NCI-H2029 treated with DMSO at 0.1 percent for 48 hours (cell line): ENCODE measurements around the gene PRR36.

Experiments used
- DNase-seq: peaks from one replicate; lab custom pipeline; 2025; lab: John Stamatoyannopoulos, UW

PRR36 gene

GRCh38 chr19:7871437-7872305 is 2.5 kb downstream of the PRR36 start:
- DNase-seq, result peak; percentile 90

- no peak for DNase-seq
Observed at GRCh38 chr19:7870571-7871436, 3.4 kb downstream of the PRR36 start.

GRCh38 chr19:7869910-7870511 is 4.2 kb downstream of the PRR36 start:
- no peak for DNase-seq

- no peak for DNase-seq
Observed at GRCh38 chr19:7869453-7869909, 4.7 kb downstream of the PRR36 start.

DNA sequence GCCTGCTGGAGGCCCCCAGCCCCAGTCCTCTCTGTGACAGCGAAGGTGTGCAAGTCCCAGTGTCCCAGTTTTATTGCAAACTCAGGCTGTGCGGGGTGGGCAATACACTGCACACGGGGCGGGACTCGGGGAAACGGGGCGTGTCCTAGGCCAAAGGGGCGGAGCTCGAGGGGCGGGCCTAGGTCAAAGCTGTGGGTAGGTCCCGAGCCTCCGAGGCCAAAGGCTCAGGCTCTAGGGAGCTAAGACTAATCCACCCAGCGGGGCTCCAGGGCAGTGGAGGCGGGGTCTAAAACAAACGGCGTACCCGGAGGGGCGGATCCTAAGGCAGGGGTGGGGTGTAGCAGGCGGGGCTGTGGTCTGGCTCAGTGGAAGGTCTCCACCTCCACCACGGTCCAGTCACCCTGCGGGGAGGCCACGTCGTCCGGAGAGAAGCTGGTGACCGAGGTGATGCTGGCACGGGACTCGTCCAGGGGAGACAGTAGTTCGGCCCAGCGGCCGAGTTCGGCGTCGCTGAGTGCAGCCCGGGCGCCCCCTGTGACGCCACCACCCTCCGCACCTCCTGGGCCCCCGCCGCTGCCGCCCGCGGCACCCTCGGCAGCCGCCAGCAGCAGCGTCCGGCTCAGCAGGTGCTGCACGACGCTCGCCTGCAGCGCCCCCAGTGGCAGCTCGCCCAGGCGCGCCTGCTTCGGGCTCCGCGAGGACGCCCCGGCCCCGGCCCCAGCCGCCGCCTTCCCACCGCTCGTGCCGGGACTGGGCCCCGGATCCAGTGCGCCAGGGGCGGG is 5.3 kb downstream of the PRR36 start:
- no peak for DNase-seq

DNA sequence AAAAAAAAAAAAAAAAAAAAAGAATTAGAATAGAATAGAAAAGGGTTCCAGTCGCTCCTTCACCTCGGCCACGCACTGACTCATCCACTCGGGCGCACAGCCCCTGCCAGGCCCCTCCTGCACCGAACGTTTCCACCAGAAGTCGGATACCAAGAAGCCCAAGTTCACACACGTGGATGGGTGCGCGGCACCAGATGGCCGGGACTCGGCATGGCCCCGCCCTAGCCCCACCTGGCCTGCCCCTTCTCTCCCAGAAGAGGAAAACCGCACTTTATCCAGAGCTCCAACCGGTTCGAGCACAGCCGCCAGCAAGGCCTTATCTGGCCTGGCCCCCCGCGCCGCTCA is 5.9 kb downstream of the PRR36 start:
- no peak for DNase-seq

- DNase-seq, result no peak
Observed at GRCh38 chr19:7867092-7867844, 6.9 kb downstream of the PRR36 start.

DNA sequence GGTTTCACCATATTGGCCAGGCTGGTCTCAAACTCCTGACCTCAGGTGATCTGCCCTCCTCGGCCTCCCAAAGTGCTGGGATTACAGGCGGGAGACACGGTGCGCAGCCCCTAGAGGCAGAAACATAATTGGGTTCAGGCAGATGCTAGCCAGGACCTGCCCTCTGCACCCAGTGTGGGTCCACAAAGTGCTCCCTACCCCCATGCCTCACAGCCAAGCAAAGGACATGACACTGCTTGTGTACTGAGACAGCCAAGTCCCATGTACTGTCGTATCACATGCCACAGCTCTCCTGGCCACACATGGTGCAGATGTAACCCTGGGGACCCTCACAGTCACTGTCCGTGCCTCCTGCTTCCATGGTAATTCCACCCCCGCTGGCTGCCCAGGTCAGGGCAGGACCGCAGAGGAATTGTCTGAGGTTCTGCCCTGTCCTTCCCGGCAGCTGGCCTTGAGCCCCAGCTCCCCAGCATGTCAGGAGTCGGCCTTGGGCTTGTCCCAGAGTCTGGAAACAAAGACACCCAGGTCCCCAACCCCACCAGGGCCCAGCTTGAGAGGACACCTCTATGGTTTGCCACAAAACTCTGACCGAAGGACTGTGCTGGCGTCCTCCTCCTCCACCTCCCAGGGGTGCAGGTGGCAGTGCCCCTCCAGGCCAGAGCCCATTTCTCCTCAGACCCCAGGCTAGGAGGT is 7.6 kb downstream of the PRR36 start:
- DNase-seq, result no peak

GRCh38 chr19:7865262-7865911 is 8.8 kb downstream of the PRR36 start:
- DNase-seq, result no peak

- no peak for DNase-seq
Observed at GRCh38 chr19:7864690-7865074, 9.5 kb downstream of the PRR36 start.

DNA sequence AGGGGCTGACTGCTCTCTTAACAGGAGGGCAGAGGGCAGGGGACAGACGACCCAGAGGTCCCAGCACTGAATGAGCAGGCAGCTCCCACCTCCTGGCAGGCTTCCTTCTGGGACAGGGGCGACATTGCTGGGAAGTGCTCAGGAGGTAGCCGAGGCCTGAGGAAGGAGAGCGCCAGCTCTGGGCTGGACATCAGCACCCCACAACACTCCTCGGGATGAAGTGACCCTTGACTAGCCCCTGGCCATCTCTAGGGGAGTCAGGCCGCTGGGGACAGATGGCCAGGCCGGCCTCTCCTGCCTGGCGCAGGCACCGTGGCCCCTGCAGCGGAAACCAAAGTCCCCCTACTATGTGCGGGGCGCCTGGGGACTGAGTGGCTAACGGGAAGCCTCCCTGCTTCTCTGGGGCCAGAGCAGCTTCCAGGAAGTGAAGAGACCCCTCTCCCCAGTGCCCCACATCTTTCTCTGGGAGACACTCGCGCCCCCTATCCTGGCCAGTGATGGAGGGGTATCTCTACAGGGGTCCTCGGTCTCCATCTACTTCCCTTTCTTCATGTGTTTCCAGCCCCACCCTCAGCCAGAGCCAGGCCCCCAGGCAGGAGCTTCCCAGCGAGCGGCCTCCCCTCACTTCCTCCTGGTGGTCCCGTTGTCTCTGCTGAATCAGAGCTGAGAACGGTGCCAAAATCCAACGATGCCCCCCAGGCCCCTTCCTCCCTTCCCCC is 10.1 kb downstream of the PRR36 start:
- DNase-seq, result no peak

- no peak for DNase-seq
Observed at GRCh38 chr19:7863157-7863970, 10.8 kb downstream of the PRR36 start.

DNA sequence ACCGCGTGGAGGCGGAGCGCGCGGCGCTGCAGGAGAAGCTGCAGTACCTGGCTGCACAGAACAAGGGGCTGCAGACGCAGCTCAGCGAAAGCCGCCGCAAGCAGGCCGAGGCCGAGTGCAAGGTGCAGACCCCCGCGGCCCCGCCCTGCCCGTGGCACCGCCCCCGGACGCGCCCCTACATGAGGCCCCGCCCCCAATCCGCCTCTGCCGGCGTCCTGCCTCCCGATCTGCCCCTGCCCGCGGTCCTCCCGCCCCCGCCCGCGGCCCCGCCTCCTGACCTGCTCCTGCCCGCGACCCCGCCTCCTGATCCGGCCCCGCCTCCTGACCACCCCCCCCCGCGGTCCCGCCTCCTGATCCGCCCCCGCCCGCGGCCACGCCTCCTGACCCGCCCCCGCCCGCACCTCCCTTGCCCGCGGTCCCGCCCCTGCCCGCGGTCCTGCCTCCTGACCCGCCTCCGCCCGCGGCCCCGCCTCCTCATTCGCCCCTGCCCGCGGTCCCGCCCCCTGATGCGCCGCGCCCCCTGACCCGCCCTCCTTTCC is 11.7 kb downstream of the PRR36 start:
- DNase-seq, result no peak

DNA sequence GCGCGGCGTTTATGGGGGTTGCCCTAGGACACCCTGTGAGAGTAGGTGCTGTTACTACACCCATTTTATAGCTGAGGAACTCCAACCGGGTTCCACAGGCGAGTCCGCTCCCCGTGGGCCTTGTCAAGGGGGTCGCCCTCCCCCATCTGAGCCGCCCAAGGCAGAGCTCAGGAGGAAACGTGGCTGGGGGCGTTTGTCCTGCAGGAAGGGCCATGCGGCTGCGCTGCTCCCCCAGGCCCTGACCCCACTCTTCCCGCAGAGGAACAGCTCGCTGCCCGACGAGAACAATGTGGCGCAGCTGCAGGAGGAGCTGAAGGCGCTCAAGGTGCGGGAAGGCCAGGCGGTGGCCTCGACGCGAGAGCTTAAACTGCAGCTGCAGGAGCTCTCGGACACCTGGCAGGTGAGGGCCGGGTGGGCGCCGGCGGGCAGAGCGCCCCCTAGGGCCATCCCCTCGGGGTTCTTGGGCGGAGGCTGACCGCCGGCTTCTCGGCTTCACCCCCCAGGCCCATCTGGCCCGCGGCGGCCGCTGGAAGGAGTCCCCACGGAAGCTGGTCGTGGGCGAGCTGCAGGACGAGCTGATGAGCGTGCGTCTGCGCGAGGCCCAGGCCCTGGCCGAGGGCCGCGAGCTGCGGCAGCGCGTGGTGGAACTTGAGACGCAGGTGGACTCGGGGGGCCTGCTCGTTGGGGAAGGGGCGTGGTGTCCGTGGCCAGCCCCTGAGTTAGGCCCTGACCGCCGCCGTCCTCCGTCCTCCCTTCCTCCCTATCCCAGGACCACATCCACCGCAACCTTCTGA is 12.4 kb downstream of the PRR36 start:
- no peak for DNase-seq

DNA sequence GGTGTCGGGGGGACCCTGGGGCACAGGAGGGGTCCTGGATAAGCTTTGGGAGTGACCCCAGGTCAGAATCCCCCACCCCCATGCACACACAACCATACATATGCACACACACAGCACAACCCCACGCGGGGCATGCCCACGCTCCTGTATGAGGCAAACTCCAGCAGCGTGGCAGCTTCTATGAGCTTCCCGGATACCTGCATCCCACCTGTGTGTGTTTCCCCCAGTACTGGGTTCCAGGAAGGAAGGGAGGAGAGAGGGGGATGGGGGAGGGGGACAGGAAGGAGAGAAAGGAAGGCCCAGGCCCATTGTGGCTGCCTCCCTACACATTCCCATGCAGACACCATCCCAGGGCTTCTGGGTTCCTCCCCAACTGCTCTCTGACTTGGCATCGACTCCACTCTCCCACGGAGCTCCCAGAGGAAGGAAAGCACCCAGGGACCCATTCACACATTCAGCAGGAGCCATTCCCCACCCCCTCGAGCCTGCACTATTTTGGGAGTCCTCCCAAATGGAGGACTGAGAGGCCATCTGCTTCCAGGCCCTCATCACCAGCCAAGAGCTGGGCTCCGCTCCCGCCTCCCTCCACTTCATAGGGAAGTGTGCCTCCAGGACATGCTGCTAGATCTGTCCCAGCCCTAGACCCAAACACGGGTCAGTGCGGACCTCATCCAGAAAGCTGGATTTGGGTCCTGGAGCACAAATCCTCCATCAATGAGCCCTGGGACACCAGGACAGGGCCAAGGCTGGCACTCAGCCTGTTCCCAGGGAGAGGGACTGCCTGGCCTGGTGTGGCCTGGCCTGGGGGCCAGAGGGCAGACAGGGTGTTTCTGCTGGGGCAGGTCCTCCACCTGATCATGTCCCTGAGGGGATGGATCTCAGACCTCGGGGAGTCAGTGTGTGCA is 13.2 kb downstream of the PRR36 start:
- no peak for DNase-seq
